Germinal center (tissue), 1 donor: ENCODE data around the gene HHIP.

Experiments
- DNase-seq: peaks from one replicate; pipeline ENCODE4 v3.0.0; 2012; ENCODE audit warnings: mixed read lengths, low spot score

The HHIP gene

DNA sequence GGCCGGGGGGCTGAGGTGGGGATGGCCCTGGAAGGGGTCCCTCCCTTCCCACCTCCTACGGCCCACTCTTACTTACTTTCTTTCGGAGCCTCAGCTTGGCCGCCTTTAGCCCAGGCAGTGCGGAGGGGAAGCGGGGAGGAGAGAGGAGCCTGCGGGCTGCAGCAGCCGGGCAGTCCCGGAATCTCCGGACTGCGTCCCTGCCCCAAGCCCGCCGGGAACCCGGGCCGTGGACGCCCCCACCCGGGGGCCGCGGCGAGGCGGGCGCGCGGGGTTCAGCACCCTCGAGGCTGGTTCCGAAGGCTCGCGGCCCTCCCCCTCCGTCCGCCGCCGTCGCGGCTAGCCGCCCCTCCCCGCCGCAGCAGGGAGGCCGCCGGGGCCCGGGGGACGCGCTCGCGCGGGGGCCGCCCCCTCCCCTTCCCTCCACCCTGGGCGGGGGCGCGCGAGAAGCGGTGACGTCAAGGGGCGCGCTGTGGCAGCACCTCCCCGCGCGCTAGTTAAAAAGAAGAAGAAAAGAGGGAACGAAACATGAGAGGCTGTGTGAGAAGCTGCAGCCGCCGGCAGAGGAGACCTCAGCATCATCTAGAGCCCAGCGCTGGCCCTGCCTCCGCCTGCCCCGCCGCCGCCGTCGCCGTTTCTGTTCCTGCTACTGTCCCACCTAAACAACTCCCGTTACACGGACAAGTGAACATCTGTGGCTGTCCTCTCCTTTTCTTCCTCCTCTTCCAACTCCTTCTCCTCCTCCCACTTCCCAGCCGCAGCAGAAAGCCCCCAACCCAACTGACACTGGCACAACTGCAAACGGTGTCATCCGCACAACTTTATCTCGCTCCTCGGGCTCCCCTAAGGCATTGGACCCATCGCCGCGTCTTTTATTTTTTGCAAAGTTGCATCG lies at the start of gene HHIP:
Gene HHIP (plus strand): TSS at position 526 of the 892 bp plus-strand sequence. CDS start 520 bp downstream, outside the sequence.
- DNase-seq: peak; percentile 20

DNA sequence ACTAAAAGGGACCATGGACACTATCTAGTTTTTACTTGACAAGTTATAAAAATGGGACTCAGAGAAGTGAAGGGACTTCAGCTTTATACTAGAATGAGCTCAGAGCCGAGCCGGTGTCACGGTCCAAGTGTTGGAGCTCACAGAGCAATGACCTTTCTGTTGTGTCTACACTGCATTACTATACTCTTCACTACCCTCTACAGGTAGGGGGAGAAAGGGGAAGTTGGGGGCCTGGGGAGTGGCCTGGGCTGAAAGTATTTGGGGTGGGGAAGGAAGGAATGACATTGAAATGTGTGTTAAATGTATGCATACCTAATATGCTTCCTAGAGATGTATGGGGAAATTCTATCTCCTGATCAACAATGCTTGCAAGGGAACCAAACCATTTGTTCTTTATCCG lies 48.8 kb upstream of the HHIP start:
- DNase-seq: no peak

DNA sequence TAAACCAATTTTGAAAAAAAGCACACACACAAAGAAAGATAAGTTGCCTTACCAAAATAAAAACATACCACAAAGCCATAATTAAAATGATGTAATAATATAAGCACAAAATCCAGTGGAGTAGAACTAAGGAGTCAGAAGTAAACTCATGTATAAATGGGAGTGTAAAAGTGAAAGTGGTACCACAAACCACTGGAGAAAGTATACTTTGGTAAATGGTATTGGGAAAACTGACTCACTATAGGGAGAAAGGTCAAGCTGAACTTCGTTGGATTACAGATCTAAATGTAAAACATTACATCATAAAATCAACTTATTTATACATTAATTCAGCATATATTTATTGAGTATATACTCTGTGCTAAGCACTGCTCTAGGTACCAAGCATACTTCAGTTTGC lies 46.3 kb upstream of the HHIP start:
- DNase-seq: no peak

- DNase-seq: peak; percentile 18
Observed at GRCh38 chr4:144611850-144612249, 34.1 kb upstream of the HHIP start.

DNA sequence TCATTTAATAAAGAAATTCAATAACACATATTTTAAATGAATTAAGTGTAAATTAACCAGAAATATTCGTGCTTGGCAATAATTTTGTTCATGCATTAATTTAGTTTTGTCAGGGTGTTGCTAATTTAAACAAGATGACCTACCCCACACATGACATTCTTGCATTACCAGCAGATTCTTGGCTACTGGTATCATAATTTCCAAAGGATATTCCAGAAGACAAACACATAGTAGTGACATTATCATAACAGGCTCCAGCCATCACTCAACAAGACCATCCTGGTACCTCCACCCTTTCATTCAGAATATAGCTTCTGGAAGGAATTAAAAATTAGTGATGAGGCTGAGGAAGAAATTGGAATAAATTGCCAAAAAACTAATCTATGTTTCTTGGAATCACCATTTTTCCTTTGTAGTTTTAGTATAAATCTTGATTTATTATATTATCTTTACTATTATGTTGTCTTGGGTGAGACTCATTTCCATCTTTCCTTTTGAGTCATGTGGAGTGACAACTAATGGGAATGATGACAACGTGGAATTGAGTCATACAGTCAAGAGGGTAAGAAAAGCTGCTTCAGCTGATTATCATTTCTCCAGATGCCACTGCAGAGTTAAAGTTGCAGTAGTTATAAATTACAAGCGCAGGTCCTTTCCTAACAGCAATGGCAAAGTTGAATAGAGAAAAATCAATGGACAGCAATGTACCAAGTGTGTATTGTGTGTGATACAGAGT lies 30.9 kb upstream of the HHIP start:
- DNase-seq: no peak

DNA sequence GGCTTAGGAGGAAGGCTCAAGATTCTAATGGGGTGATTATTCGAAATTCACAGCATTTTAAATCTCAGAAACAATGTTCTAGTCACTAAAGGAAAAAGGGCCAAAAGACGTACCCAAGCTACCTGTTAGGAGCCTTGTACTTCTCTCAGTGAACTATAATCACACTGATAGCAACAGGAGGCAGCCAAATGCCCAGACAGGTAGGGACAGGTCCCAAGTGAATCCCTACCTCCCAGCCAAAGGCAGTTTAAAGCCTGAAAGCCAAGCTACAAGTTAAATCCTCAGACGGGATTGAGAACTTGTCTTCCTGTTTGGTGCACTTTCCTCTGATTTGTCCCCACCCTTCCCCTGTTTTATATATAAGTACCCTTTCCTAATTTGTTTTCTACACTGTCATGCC lies 24.3 kb upstream of the HHIP start:
- DNase-seq: no peak

DNA sequence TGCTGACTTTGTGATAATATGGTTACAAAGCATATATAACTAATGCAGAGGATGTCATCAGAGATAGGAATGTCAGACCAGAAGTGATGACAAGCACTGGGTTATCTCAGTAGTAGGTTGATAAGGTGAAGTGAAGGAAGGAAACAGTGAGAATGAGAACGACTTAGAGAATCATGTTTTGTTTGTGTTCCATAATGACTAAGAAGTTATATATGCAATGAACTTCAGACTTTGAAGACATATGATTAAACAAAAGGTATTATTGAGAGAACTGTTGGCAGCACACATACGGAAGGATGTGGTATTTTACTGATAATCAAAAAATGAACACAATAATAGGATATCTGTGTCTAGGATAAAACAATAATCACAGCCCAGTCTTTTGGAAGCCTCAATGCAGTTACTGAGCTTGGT lies 18.3 kb upstream of the HHIP start:
- DNase-seq: no peak

DNA sequence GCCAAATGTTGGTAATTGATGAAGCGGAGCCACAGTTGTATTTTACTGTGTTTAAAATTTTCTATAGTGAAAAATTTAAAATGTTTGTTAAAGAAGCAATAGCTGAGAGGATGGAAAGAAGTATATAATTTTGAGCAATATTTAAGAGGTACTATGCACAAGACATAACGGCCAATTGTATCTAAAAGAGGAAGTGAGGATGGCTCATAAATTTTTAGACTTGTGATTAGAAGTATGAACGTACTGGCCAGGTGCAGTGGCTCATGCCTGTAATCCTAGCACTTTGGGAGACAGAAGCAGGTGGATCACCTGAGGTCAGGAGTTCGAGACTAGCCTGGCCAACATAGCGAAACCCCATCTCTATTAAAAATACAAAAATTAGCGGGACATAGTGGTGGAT lies 12.7 kb upstream of the HHIP start:
- no peak for DNase-seq

- DNase-seq: no peak
Observed at GRCh38 chr4:144634978-144635747, 10.8 kb upstream of the HHIP start.

- no peak for DNase-seq
Observed at GRCh38 chr4:144644368-144645101, 1.4 kb upstream of the HHIP start.

DNA sequence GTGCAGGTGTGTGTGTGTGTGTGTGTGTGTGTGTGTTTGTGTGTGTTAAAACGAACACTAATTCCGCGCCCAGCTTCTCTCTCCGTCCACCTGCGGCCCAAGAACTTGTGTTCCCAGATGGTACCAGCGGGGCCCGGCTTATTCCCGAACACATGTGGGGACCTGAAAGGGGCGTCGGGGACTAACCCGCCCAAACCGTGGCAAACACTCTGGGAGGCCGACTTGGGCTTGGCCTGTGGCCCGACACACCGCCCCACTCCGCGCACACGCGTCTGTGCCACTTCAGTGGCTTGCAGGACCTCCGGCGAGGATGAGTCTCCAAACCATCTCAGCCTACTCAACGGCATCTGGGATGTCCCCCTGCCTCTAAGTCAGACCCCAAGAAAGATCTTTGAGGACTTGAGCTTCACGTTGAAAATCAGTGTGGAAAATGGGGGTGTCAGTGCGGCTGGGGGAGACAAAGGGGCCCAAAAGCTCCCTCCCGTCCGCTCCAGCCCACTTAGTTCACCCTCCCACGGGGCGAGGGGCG lies 790 bp upstream of the HHIP start:
- DNase-seq: no peak

DNA sequence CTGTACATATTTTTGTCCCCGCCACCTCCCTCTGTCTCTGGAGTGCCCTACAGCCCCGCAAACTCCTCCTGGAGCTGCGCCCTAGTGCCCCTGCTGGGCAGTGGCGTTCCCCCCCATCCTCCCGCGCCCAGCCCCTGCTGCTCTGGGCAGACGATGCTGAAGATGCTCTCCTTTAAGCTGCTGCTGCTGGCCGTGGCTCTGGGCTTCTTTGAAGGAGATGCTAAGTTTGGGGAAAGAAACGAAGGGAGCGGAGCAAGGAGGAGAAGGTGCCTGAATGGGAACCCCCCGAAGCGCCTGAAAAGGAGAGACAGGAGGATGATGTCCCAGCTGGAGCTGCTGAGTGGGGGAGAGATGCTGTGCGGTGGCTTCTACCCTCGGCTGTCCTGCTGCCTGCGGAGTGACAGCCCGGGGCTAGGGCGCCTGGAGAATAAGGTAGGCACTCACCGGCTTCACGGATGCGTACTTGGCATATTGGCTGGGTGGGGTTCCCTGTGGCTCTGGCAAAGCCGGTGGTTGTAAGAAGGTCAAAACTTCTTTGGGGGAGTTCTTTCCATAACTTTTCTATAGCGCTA lies 653 bp downstream of the HHIP start:
- no peak for DNase-seq

DNA sequence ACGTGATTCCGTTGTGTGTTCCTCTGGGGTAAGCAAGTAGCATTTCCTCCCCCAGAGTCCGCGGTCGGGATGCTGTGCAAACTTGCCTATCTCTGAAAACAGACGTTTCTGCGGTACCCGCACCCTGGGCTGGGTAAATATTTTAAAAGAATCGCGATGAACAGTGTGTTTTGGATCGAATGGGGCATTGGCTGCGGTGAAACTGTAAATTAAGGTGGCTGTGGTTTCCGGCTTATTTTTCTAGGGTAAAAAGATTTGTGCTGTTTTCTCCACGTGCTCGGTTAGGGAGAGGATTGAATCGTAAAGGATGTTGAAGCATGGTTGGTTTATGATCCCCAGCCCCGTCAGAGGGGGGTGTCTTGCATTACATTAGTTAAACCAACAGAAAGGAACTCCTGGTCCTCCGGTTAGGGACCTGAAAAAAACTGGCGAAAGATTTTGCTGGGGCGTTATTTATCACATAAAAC lies 1.2 kb downstream of the HHIP start:
- DNase-seq: no peak

DNA sequence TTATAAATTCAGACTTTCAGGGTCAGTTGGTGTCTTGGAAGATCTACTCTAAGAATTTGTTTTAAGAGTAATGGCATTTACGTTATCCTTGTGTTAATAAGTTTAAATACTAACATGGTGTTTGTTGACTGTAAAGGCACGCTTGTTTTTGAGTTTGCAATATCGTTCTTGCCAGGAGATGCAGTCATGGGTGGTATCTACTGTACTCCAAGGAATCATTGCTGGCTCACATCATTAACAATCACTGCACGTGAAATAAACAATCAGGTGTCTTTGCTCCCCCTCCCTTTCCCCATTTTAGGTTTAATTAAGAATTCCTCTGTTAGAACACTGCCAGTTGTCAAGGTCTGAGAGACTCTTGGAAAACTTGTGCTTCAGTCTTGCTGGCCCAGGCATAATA lies 1.6 kb downstream of the HHIP start:
- DNase-seq: no peak

- no peak for DNase-seq
Observed at GRCh38 chr4:144648042-144648441, 2.1 kb downstream of the HHIP start.

GRCh38 chr4:144649646-144650045 lies 3.7 kb downstream of the HHIP start:
- no peak for DNase-seq

GRCh38 chr4:144650311-144651005 lies 4.5 kb downstream of the HHIP start:
- no peak for DNase-seq

DNA sequence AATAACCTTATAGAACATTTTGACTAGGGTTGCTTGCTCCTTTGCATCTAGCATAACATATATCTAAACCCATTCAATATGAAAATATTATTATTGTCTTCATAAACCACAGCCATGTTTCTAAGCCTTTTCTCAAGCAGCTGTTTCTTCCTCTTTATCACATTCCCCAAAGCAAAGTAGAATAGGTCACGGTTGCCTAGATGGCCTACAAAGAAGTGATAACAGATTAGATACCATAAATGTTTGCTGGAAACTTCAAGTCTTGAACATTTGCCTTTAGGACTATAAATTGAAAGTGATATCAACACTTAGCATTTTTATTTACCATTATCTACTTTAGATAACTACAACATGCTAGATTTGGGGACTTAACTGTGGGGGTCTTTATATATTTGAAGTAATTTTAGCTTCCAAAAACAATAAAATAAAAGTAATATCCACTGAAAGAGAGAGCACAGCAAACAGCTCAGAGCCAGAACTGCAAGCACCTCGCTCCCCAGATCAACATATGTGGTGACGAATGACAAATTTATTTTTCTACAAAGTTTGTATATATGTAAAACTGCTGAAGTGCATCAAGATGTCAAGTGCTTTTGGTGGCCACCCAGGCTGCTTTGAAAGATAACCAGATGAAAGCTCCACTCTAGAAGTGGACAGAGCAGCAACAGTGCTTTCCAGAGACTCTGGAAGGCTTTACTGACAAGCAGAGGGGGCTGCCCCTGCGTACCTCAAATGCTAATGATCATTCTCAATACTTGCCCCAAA lies 8.0 kb downstream of the HHIP start:
- no peak for DNase-seq

DNA sequence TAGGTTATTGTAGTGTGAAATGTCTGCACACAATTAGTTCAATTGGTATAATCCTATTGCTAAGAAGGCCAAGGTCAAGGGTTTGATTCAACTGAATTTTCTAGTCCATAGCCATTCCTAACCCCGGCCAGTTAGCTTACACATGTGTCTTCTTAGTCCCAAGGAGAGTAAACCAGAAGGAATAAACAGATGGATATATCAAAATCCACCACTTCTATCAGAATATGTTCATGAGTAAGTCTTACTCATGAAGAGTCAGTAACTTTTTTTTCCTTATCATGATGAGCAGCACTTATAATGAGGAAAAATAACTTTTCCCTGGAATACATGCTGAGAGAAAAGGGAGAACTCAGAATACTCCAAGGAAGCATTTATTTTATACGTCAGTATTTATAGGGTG lies 9.5 kb downstream of the HHIP start:
- DNase-seq: no peak

DNA sequence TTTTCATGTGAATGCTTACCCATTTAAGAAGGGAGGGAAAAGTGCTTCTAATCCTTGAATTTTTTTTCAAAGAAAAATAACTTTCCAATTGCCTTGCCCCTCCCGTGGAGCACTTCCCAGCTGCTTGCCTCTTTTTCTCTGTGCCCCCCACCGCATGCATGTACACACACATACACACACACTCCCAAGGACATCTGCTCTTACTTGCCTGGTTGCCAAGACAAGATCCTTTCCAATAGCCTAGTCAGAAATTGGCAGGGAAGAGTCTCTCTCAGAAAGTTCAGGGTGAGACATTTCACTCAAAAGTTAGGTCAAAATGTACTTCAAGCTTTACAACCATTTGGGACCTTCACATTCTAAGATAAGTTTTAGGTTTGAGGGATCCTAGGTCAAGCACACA lies 10.9 kb downstream of the HHIP start:
- DNase-seq: no peak
